ENCODE measurements around the gene SOHLH1. TPM values are rescaled to one million over a fixed set of nuclear protein-coding genes. Genes with fewer than 3 reads are reported as not detected.

Gene SOHLH1
- total RNA-seq, 1 experiment from 2014 or later: not detected

- Histone ChIP-seq H3K27me3 (ENCODE audit: control insufficient read depth, insufficient read depth, low read length) (no peaks in the 10 kb centered on the region), H3K27ac (ENCODE audit: low read length) (no peak overlapping the region), H3K4me3 (ENCODE audit: low read depth in 2 of 2, low read length in 2 of 2) (no peak overlapping the region), H3K4me1 (ENCODE audit: control insufficient read depth, insufficient read depth, low read length) (no peaks in the 10 kb centered on the region), H3K36me3 (ENCODE audit: control insufficient read depth, insufficient read depth, low read length) (no peaks in the 10 kb centered on the region), H3K9me3 (ENCODE audit: control insufficient read depth, insufficient read depth, low read depth, low read length) (no peaks in the 10 kb centered on the region)
- DNase-seq (ENCODE audit: low read depth, low spot score): no peak
- TF ChIP-seq REST (IDR thresholded peaks at IDR 0.05; ENCODE audit: insufficient read depth in 1 of 2, low read depth in 2 of 2, low read length in 1 of 2) (peak; percentile 73 to 88), POLR2AphosphoS5 (IDR thresholded peaks at IDR 0.05; ENCODE audit: low read depth, low read length) (no peak), SIN3A (IDR thresholded peaks at IDR 0.05; ENCODE audit: borderline replicate concordance, insufficient read depth, low read depth, low read length) (no peak), CTCF (IDR thresholded peaks at IDR 0.05) (no peak), TCF7L2 (IDR thresholded peaks at IDR 0.05; ENCODE audit: low read depth, low read length) (no peak)
- in situ Hi-C loops (cut with HindIII; ENCODE audit: low pct_unique_long_range_greater_than_20kb, low sequenced_read_pairs) (no loop called here), intact Hi-C loops (cut with micrococcal nuclease; ENCODE audit: unreplicated experiment) (no loop called here)
- BruUV-seq (replicated peaks): no TSS peak
- CTCF ChIA-PET: no interaction called here
- POLR2A ChIA-PET: interaction anchor here (0.5 kb wide), 1 partner anchor 26 kb away, joined by 3 read pairs; no protein-coding TSS in a partner anchor
- no peak for ATAC-seq
Measured at GRCh38 chr9:135714242-135715055, 15.2 kb upstream of the SOHLH1 start.

- intact Hi-C loops (cut with micrococcal nuclease; ENCODE audit: unreplicated experiment) (no loop called here), in situ Hi-C loops (cut with HindIII; ENCODE audit: low pct_unique_long_range_greater_than_20kb, low sequenced_read_pairs) (no loop called here)
- POLR2A ChIA-PET: no interaction called here
- ATAC-seq: no peak
- CTCF ChIA-PET: interaction anchor here (0.6 kb wide), 1 partner anchor 64 kb away, joined by 3 read pairs; no protein-coding TSS in a partner anchor
- H3K36me3 ChIP-seq (ENCODE audit: control insufficient read depth, insufficient read depth, low read length): no peaks in the 10 kb centered on the region
- no peaks in the 10 kb centered on the region for H3K9me3 ChIP-seq (ENCODE audit: control insufficient read depth, insufficient read depth, low read depth, low read length)
- no peaks in the 10 kb centered on the region for H3K27me3 ChIP-seq (ENCODE audit: control insufficient read depth, insufficient read depth, low read length)
- H3K4me1 ChIP-seq (ENCODE audit: control insufficient read depth, insufficient read depth, low read length): no peaks in the 10 kb centered on the region
- no TSS peak for BruUV-seq (replicated peaks)
- TF ChIP-seq REST (IDR thresholded peaks at IDR 0.05; ENCODE audit: insufficient read depth in 1 of 2, low read depth in 2 of 2, low read length in 1 of 2): no peak
- H3K4me3 ChIP-seq (ENCODE audit: low read depth in 2 of 2, low read length in 2 of 2): no peak overlapping the region
- no peak for DNase-seq (ENCODE audit: low read depth, low spot score)
- H3K27ac ChIP-seq (ENCODE audit: low read length): no peak overlapping the region
Measured at GRCh38 chr9:135712613-135713295, 13.5 kb upstream of the SOHLH1 start.
